Panc1 (cell line): ENCODE data around the gene WNT3A.

Experiments used
- POLR2AphosphoS5 ChIP-seq: IDR thresholded peaks from 2 replicates; pipeline ENCODE4 v1.6.1; 2012; ENCODE audit warnings: mild to moderate bottlenecking, low read depth, low read length, moderate library complexity
- SIN3A ChIP-seq: IDR thresholded peaks from 2 replicates; pipeline ENCODE4 v1.6.1; 2012; ENCODE audit warnings: low read depth, mild to moderate bottlenecking, low read length, moderate library complexity, borderline replicate concordance; ENCODE audit not compliant: insufficient read depth
- TF ChIP-seq, protein P1 (sequence below): fragments of 450-650 bp; IDR thresholded peaks from 2 replicates; pipeline ENCODE4 v1.5.1; 2017; ENCODE audit warnings: mild to moderate bottlenecking

- TF ChIP-seq, protein P1, sequence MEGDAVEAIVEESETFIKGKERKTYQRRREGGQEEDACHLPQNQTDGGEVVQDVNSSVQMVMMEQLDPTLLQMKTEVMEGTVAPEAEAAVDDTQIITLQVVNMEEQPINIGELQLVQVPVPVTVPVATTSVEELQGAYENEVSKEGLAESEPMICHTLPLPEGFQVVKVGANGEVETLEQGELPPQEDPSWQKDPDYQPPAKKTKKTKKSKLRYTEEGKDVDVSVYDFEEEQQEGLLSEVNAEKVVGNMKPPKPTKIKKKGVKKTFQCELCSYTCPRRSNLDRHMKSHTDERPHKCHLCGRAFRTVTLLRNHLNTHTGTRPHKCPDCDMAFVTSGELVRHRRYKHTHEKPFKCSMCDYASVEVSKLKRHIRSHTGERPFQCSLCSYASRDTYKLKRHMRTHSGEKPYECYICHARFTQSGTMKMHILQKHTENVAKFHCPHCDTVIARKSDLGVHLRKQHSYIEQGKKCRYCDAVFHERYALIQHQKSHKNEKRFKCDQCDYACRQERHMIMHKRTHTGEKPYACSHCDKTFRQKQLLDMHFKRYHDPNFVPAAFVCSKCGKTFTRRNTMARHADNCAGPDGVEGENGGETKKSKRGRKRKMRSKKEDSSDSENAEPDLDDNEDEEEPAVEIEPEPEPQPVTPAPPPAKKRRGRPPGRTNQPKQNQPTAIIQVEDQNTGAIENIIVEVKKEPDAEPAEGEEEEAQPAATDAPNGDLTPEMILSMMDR: no peak
- TF ChIP-seq POLR2AphosphoS5: no peak
- no peak for TF ChIP-seq SIN3A
Measured at GRCh38 chr1:228105996-228106799, 99.4 kb downstream of the WNT3A start.
